Cardiac fibroblast (primary cell): ENCODE results near the gene HDGF.

Experiments used
- DNase-seq, 2 donors: peaks; one replicate each; pipeline versions ENCODE4 v3.0.0 to v3.0.0-alpha.2; 2010; ENCODE audit warnings: low read depth in 2 of 2
- H3K4me3 ChIP-seq, 2 donors: replicated peaks in 1 of 2; 1 replicate in 1 of 2; 2 replicates in 1 of 2; pipeline ENCODE4 v1.5.1; 2011; ENCODE audit warnings: low read depth in 2 of 2, low read length in 2 of 2, mild to moderate bottlenecking in 2 of 2, moderate library complexity in 1 of 2
- CTCF ChIP-seq: IDR thresholded peaks from one replicate; pipeline ENCODE4 v1.5.1; 2011; ENCODE audit warnings: low read depth, mild to moderate bottlenecking, low read length, inconsistent platforms

Gene HDGF

GRCh38 chr1:156756355-156756754 lies 4.9 kb upstream of the HDGF start:
- DNase-seq, result no peak

DNA sequence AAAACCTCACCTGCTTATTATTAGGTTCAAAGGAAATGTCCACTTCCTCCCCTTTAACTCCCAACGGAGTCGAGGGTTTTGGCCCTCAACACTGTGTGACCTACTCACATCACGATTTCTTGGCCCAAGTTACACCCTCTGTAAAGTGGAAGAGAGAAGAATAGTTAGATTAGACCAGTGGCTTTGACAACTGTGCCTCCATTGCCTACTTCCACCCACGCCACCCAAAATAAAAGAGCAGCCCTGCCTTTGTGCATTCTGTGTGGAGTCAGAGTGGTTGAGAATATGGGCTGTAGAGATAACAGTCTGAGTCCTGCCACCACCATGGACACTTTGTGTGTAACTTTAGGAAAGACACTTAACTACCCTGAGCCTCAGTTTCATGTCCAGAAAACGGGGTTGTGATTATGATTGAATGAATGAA lies 4.1 kb upstream of the HDGF start:
- DNase-seq, result no peak
- TF ChIP-seq CTCF, result no peak
- H3K4me3 ChIP-seq, result no peak overlapping the region

More at GRCh38 chr1:156756355-156756754, 4.9 kb upstream of the HDGF start:
- H3K4me3 ChIP-seq, result no peak overlapping the region
- no peak for TF ChIP-seq CTCF

- no peak for DNase-seq
- TF ChIP-seq CTCF, result no peak
- no peak overlapping the region for H3K4me3 ChIP-seq
These were observed 2.7 kb upstream of the HDGF start for GRCh38 chr1:156754219-156754618.

DNA sequence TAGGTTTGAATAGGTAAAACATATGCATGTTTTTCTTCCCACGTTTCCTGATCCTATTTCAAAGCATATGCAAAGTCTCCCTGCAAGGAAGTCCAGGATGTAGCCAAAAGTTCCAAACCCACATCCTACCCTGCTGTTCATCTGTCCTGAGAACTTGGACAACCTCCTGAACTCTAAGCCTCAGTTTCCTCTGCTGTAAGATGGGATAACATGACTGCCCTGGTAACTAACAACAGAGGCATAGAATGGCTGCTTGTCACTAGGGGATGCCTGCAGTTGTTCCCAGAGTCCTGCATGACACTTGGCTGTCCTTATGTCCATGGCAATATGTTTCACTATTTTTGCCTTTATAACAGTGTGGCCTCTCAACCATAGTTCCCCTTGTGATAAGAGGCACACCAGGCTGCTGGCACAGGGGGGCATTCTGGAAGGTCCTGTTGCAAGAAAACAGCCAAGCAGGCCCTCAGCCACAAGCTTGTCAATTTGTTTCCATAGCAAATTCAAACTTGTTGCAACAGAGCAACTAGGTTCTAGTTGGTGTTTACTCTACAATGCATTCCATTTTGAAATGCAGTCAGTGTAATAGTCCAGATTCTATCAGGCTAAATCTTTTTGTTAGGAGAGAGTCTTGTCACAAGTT lies 1.5 kb upstream of the HDGF start:
- H3K4me3 ChIP-seq, result peak overlapping the region; percentile 3 to 94
- peak in 1 of 2 donors; percentile 52 for DNase-seq
- TF ChIP-seq CTCF, result no peak

GRCh38 chr1:156751757-156752481 lies 444 bp upstream of the HDGF start:
- TF ChIP-seq CTCF, result no peak
- peak; percentile 95 to 98 for DNase-seq
- H3K4me3 ChIP-seq, result peak overlapping the region; percentile 94

DNA sequence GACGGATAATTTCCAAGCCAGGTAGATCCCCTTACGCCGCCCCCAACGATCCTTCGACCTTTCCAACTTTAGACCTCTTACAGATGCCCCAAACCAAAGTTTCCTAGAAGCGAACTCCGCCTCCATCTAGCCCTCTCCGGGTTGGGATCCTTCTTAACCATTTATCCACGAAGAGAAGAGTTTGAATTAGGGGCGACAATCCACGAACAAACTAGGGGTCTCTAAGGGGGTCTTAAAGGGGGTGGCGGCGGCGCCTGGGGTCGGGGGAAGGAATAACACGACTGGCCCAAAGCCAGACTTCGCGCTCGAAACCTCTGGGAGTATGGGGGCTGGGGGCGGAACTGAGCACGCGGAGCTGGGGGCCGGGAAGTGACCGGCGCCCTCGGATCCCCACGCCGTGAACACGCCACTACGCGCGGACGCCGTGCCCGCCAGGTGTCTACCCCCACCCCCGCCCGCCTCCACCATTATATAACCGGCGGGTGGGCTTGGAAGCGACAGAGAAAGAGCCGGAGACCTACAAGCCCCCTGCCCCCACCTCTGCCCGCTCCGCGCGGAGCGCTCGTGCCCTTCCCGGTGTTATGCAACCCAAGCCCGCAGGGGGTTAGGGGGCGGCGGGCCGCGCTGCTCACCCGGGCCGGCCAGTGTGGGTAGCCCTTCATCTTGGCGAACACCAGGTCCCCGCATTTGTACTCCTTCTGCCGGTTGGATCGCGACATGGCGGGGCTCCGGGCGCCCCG lies 594 bp downstream of the HDGF start:
- peak overlapping the region; percentile 87 to 94 for H3K4me3 ChIP-seq
- DNase-seq, result peak; percentile 37 to 42
- TF ChIP-seq CTCF, result no peak
